SH-SY5Y (cell line): ENCODE data around the gene IL17A.

ENCODE experiments used
- GATA2 ChIP-seq: IDR thresholded peaks from 2 replicates; pipeline ENCODE4 v1.6.1; 2011; ENCODE audit warnings: mild to moderate bottlenecking, low read depth, low read length
- GATA3 ChIP-seq: IDR thresholded peaks from 2 replicates; pipeline ENCODE4 v1.6.1; 2011; ENCODE audit warnings: low read depth, mild to moderate bottlenecking, low read length, moderate library complexity

GRCh38 chr6:52174118-52174517, 12.1 kb upstream of the IL17A start:
- TF ChIP-seq GATA2 (no peak), GATA3 (no peak)
